GM21515 (cell line): Measurements from ENCODE around the gene AGER.
"Not testable (repeated sequence)": the region's sequence is repeated elsewhere in the genome, so short reads cannot be mapped to it uniquely, and the experiment has no call there.

Source experiments
- ATAC-seq: cut with Tn5 transposase; IDR thresholded peaks from one replicate; pipeline ENCODE4 v1.9.1; 2021; ENCODE audit not compliant: unreplicated experiment

Gene AGER

GRCh38 chr6:32151181-32151862 is 32.7 kb downstream of the AGER start:
- no peak for ATAC-seq

- no peak for ATAC-seq
Measured at GRCh38 chr6:32149932-32150870, 33.9 kb downstream of the AGER start.

GRCh38 chr6:32149092-32149755 is 34.8 kb downstream of the AGER start:
- no peak for ATAC-seq

GRCh38 chr6:32148289-32149091 is 35.6 kb downstream of the AGER start:
- no peak for ATAC-seq

GRCh38 chr6:32147401-32148132 is 36.5 kb downstream of the AGER start:
- no peak for ATAC-seq

- ATAC-seq, result no peak
Measured at GRCh38 chr6:32146687-32147086, 37.4 kb downstream of the AGER start.

- no peak for ATAC-seq
Measured at GRCh38 chr6:32146287-32146686, 37.8 kb downstream of the AGER start.

GRCh38 chr6:32144238-32144637 is 39.8 kb downstream of the AGER start:
- ATAC-seq, result not testable (repeated sequence)

- ATAC-seq, result no peak
Measured at GRCh38 chr6:32140420-32141046, 43.5 kb downstream of the AGER start.

GRCh38 chr6:32139590-32139989 is 44.5 kb downstream of the AGER start:
- no peak for ATAC-seq

- no peak for ATAC-seq
Measured at GRCh38 chr6:32137454-32137853, 46.6 kb downstream of the AGER start.

GRCh38 chr6:32133786-32134185 is 50.3 kb downstream of the AGER start:
- no peak for ATAC-seq

GRCh38 chr6:32132110-32132509 is 51.9 kb downstream of the AGER start:
- no peak for ATAC-seq

- ATAC-seq, result no peak
Measured at GRCh38 chr6:32131439-32131948, 52.6 kb downstream of the AGER start.
